SK-N-MC (cell line): ENCODE measurements around the gene RGS7BP.

ENCODE experiments used
- DNase-seq: peaks from one replicate; pipeline ENCODE4 v3.0.0-alpha.2; 2011; ENCODE audit warnings: low read depth, low spot score
- H3K27ac ChIP-seq: fragments of 200-600 bp; sonication (generic); 2 replicates; pipeline ENCODE4 v1.5.1; 2016; ENCODE audit warnings: mixed run types
- H3K36me3 ChIP-seq: fragments of 200-600 bp; sonication (generic); 2 replicates; pipeline ENCODE4 v1.6.1; 2017; ENCODE audit warnings: antibody characterized with exemption, low read length, mixed read lengths; ENCODE audit not compliant: insufficient read depth
- H3K4me3 ChIP-seq: fragments of 200-600 bp; sonication (generic); 2 replicates; pipeline ENCODE4 v1.5.1; 2016
- H3K9ac ChIP-seq: fragments of 200-600 bp; sonication (generic); 2 replicates; pipeline ENCODE4 v1.8.0; 2017; ENCODE audit warnings: mixed run types, mixed read lengths; ENCODE audit not compliant: insufficient read length
- H3K9me3 ChIP-seq: fragments of 200-600 bp; sonication (generic); 2 replicates; pipeline ENCODE4 v1.6.1; 2017; ENCODE audit warnings: low read depth, mild to moderate bottlenecking, antibody characterized with exemption, low read length, moderate library complexity, mixed read lengths
- EZH2 ChIP-seq: fragments of 200-600 bp; sonication (generic); IDR thresholded peaks from one replicate; pipeline ENCODE4 v1.6.1; 2017; ENCODE audit warnings: antibody characterized with exemption
- FOXP2 ChIP-seq: optimal IDR thresholded peaks from 2 replicates; pipeline ENCODE3; 2011; ENCODE audit warnings: mild to moderate bottlenecking, moderate library complexity; ENCODE audit not compliant: insufficient read depth; ENCODE audit errors: extremely low read length, control extremely low read depth
- POLR2AphosphoS5 ChIP-seq: IDR thresholded peaks from 2 replicates; pipeline ENCODE4 v1.6.1; 2012; ENCODE audit warnings: mild to moderate bottlenecking, low read depth, low read length, borderline replicate concordance

RGS7BP gene

DNA sequence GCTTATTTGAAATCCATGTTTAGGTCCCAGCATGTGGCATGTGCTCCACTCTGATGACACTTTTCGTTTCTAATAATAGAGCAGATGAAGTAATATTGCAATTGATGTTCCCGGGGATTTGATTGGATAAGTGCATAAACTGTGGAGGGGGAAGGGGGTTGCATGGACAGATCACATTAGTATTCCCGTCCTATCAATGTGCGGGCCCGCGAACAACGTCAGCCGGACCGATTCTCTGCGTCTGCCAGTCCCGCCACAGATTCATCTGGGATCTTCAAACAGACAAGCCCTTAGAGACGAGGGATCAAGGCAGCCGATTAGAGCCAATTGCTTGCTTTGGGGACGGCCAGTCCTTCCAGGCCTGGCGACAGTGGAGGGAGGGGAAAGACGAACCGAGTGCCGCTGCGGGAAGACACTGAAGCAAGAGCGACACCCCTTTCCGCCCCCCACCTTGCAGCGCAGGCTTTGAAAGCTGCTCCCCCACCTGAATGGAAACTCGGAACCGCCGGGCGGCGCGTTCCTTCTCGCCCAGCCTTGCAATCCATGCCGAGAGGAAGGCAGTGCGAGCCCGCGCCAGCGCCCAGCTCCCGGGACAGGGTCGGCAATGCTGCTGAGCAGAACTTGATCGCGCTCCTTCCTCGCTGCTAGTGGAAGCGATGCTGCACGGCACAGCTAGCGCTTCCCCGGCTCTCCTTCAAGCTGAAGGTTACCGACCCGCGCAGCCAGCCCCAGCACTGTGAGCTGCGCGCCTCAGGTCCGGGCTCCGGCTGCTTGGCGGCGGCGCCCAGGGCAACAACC, at the start of gene RGS7BP:
Gene RGS7BP, plus strand, starts transcription at position 247 of the 798 bp plus-strand sequence. CDS start 610 bp downstream, outside the sequence.
- no peak for TF ChIP-seq EZH2
- no peak for TF ChIP-seq POLR2AphosphoS5
- TF ChIP-seq FOXP2, result no peak
- DNase-seq, result no peak
- peak within 1 kb of the TSS; percentile 34; the same call in 1 of the 2 replicates for H3K27ac ChIP-seq

DNA sequence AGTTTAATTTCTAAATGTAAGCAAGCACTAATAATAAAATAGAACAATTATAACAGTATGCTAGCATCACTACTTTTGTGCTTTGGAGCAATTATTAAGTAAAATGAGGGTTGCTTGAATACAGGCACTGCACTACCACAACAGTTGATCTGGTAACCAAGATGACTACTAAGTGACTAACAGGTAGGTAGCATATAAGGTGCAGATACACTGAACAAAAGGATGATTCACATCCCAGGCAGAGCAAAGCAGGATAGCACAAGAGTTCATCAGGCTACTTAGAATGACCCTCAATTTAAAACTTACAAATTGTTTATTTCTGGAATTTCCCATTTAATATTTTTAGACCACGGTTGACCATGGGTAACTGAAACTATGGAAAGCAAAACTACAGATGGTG, 48.0 kb upstream of the RGS7BP start:
- Histone ChIP-seq H3K27ac (no peak overlapping the region), H3K9ac (no peak overlapping the region), H3K36me3 (no peaks in the 10 kb centered on the region), H3K4me3 (no peak overlapping the region), H3K9me3 (no peaks in the 10 kb centered on the region; the same call in 1 of the 2 replicates)
- no peak for DNase-seq
- TF ChIP-seq FOXP2 (no peak), EZH2 (no peak), POLR2AphosphoS5 (no peak)

More for the DNA sequence above, at the start of gene RGS7BP:
- H3K9me3 ChIP-seq, result no peaks in the 10 kb centered on the region
- peak within 1 kb of the TSS; percentile 58 for H3K9ac ChIP-seq
- H3K4me3 ChIP-seq, result peak within 1 kb of the TSS; percentile 76
- H3K36me3 ChIP-seq, result no peaks in the 10 kb centered on the region

DNA sequence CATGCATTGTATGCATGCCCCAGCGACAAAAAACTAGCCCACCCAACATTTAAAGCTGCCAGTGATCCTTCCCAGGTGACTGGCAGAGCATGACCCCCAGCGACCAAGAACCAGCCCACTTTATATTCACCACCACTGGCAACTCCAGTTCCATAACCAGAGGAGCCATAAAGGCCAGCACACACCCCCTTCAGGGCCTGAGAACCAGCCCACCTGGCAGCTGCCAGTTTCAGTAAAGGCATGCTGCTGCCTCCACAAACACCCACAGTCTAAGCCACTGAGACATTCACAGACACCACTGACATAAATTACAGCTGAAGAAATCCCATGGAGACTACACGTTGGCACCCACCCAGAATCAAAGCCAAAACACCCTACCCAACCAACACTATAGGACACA, 46.9 kb upstream of the RGS7BP start:
- DNase-seq, result no peak
- Histone ChIP-seq H3K36me3 (no peaks in the 10 kb centered on the region), H3K9ac (no peak overlapping the region), H3K4me3 (no peak overlapping the region), H3K27ac (no peak overlapping the region), H3K9me3 (no peaks in the 10 kb centered on the region; the same call in 1 of the 2 replicates)
- no peak for TF ChIP-seq EZH2
- TF ChIP-seq FOXP2, result no peak
- no peak for TF ChIP-seq POLR2AphosphoS5

DNA sequence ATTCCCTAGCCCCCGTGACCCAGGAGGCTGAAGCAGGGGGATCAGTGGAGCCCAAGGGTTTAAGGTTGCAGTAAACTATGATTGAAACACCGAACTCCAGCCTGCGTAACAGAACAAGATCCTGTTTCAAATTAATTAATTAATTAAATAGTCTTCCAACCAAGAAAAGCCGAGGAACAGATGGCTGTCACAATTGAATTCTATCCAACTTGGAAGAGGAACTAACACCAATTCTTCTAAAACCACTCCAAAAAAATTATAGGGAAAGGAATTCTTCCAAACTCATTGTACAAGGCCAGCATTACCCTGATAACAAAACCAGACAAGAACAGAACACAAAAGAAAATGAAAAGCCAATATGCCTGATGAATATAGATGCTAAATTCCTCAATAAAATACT, 43.4 kb upstream of the RGS7BP start:
- H3K4me3 ChIP-seq, result no peak overlapping the region
- no peak overlapping the region for H3K27ac ChIP-seq
- no peak overlapping the region for H3K9ac ChIP-seq
- TF ChIP-seq FOXP2 (no peak), EZH2 (no peak), POLR2AphosphoS5 (no peak)
- no peaks in the 10 kb centered on the region; the same call in 1 of the 2 replicates for H3K9me3 ChIP-seq
- DNase-seq, result no peak
- H3K36me3 ChIP-seq, result no peaks in the 10 kb centered on the region

DNA sequence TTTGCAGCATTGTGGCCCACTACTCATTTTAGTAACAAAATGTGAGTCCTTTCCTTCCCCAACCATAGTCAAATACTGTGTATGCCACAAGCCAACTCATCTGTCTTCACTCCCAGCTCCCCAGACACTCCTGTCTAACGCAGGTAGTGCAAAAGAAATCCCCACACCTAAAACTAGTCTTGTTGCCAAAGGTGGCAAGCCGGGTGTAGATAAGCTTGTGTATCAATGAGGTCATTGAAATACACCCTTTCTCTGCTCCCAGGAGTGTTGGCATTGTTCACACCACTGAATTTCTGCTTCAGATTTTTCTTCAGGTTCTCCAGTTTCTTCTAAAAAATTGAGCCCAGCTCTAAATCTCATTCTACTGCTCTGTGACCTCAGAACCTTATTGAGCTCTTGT, 19.7 kb upstream of the RGS7BP start:
- Histone ChIP-seq H3K4me3 (no peak overlapping the region), H3K27ac (no peak overlapping the region), H3K36me3 (no peaks in the 10 kb centered on the region), H3K9me3 (no peaks in the 10 kb centered on the region), H3K9ac (no peak overlapping the region)
- TF ChIP-seq FOXP2 (no peak), POLR2AphosphoS5 (no peak), EZH2 (no peak)
- DNase-seq, result no peak

DNA sequence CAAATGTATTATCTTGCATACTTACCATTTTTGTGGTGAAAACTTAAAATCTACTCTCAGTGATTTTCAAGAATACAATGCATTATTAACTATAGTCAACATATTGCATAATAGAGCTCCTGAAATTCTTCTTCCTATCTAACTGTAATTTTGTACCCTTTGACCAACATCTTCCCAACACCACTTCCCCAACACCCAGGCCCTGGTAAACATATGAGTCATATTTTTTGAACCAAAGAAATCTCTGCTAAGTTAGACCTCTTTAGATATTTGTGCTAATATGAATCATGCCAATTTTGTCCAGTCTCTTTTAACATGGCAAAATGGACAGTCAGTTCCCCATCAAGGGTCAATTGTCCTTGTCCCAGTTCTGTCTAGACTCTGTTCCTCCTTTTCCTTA, 18.5 kb upstream of the RGS7BP start:
- H3K4me3 ChIP-seq, result no peak overlapping the region
- TF ChIP-seq EZH2 (no peak), FOXP2 (no peak), POLR2AphosphoS5 (no peak)
- H3K9ac ChIP-seq, result no peak overlapping the region
- H3K36me3 ChIP-seq, result no peaks in the 10 kb centered on the region
- H3K27ac ChIP-seq, result no peak overlapping the region
- no peaks in the 10 kb centered on the region for H3K9me3 ChIP-seq
- no peak for DNase-seq

DNA sequence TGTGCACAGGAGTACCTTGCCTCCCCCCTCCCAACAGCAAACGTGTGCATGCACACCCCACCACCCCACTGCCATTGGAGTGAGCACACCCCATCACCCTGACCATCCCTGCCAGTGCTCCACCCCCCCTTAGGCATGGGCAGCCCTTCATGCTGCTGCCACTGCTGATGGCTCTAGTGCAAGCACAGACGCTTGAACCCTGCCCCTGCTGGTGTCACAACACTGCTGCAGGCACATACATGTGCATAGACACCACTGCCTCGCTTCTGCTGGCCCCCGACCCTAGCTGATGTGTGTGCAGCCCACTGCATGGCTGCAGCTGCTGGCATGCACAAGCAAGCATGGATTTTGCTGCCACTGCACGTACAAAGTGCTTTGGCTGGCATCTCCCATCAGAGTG, 16.0 kb upstream of the RGS7BP start:
- TF ChIP-seq EZH2 (no peak), POLR2AphosphoS5 (no peak), FOXP2 (no peak)
- H3K9me3 ChIP-seq, result no peaks in the 10 kb centered on the region
- H3K9ac ChIP-seq, result no peak overlapping the region
- no peak for DNase-seq
- no peak overlapping the region for H3K4me3 ChIP-seq
- H3K27ac ChIP-seq, result no peak overlapping the region
- no peaks in the 10 kb centered on the region for H3K36me3 ChIP-seq

DNA sequence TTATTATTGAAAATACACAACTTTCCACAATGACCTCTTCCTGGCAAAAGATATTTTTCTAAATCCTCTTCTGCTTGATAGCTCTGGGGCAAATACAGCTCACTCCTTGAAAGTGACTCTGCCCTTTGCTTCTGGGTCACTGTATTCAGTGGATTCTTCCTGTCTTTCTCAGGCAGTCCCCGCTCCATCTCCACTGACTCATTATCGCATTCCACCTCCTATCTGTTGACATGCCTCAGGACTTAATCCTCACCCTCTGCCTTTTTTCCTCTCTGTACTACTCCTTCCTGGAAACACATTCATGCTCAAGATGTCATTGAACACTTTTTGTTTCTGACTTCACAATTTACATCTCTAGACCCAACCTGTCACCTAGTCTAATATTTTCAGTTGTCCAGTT, 8.4 kb upstream of the RGS7BP start:
- DNase-seq, result no peak
- no peak for TF ChIP-seq FOXP2
- no peak for TF ChIP-seq POLR2AphosphoS5
- no peak for TF ChIP-seq EZH2
- H3K27ac ChIP-seq, result no peak overlapping the region

DNA sequence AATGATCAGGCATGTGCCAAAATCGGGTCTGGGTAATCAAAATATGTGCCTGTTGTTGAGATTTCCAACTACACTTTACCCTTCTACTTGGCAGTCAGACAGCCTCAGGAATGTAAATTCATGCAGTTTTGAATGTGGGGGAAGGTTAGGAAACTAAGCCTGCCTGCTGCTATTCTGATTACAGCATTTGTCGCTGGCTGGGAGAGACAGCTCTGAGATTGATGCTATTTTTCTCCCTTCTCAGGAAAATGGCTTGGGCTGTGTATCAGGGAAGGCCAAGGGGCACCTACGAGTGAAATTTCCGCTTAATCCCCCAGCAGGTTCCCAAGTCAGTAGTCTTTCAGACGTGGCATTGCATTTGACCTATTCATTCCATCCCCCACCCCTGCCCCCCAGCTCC, 3.6 kb upstream of the RGS7BP start:
- Histone ChIP-seq H3K27ac (no peak overlapping the region; the same call in 1 of the 2 replicates), H3K9me3 (no peaks in the 10 kb centered on the region), H3K9ac (no peak overlapping the region), H3K36me3 (no peaks in the 10 kb centered on the region), H3K4me3 (peak overlapping the region; percentile 35; the same call in 1 of the 2 replicates)
- no peak for DNase-seq
- TF ChIP-seq POLR2AphosphoS5 (no peak), FOXP2 (no peak), EZH2 (no peak)

More for the DNA sequence above, 8.4 kb upstream of the RGS7BP start:
- H3K9me3 ChIP-seq, result no peaks in the 10 kb centered on the region
- H3K36me3 ChIP-seq, result no peaks in the 10 kb centered on the region
- H3K9ac ChIP-seq, result no peak overlapping the region
- H3K4me3 ChIP-seq, result no peak overlapping the region
